GM21737 (cell line): ENCODE results near the gene MCM9.
"Not testable (repeated sequence)": the region's sequence is repeated elsewhere in the genome, so short reads cannot be mapped to it uniquely, and the experiment has no call there.

Experiments used
- ATAC-seq: cut with Tn5 transposase; IDR thresholded peaks from one replicate; pipeline ENCODE4 v1.9.1; 2021; ENCODE audit warnings: mild to moderate bottlenecking, moderate library complexity; ENCODE audit not compliant: unreplicated experiment

Gene MCM9

DNA sequence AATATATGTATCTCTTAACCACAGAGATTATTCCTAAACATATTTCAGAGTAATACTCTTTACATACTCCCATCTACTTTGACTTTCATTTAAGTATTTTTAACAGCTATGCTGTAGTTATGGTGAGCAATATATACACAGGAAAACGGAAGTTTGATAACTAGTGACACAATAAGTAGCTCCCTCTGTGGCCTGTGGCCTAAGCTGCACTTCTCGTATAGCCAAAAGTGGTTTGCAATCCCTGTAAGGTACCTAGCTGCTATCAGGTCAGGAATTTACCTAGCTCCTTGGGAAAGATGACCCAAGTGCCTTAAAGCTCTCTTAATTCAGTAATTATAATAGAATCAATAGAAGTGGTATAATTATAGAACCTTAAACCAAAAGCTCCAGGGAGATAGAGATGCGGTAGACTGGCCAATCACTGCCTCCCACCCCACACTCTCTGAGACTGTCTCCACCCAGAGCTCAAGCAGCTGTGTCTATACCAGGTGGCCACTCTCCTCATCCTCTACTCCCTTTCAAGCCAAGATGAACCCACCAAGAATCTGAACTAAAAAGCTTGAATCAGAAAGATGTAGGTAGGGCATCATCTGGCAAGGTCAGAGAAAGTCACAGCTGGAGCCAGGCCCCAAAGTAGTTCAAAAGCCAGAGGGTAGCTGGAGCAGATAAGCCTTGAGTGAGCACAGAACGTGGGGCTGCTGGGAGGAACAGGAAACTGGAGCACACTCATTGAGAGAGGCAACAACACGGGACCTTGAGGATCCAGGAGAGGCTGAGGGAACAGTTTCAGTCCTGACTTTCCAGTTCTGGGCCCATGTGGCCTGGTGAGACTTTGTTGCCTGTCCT is 125.9 kb downstream of the MCM9 start:
- peak; percentile 45 for ATAC-seq

DNA sequence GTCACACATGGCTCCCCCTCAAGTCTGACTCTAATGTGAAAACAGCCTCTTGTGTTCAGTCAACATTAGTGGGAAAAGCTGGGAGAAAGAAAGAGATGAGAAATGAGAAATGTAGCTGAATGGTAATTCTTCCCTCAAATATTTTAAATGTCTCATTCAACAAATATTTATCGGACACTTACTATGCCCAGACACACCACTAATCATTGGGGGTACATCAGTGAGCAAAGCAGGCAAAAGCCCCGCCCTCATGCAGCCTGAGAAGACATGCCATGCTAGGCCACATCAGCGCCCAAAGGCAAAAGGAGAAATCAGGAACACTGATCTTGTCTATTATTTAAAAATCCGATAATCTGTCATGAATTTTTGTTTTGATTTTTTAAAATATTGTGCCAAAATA is 130.9 kb downstream of the MCM9 start:
- no peak for ATAC-seq

DNA sequence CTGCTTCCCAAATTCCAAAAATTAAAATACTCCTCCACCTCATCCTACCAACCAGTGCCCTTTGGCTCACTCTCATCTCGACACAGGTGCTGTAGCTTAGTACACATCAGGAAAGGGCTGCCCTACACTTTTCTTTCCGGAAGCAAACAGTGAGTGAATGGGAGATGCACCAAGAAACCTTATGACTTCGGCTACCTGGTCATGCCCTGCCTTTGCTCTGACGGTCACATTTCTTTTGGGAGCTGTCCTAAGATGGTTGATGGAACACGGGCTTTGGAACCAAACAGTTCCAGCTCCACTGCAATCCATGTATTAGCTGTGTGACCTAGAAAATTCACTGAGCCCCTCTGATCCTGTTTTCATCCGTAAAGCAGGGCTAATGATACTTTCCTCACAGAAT is 133.7 kb downstream of the MCM9 start:
- ATAC-seq = no peak

- ATAC-seq = peak; percentile 95
Measured at GRCh38 chr6:118800394-118801071, 134.4 kb downstream of the MCM9 start.

DNA sequence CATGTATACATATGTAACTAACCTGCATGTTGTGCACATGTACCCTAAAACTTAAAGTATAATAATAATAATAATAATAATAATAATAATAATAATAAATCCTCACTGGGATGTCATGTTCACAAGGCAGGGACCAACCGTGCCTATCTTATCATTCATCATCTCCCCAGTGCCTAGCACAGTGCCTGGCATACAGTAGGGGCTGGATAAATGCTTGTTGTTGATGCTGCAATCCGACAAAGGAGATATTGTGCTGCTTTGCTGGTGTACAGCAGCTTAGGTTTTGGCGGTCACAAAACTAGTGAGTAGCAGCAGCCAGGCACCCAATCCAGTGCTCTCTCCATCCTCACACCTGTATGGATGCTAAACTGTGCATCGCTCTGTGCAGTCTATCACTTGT is 135.1 kb downstream of the MCM9 start:
- no peak for ATAC-seq

GRCh38 chr6:118796548-118796947 is 138.4 kb downstream of the MCM9 start:
- not testable (repeated sequence) for ATAC-seq

- no peak for ATAC-seq
Measured at GRCh38 chr6:118791499-118791898, 143.5 kb downstream of the MCM9 start.

DNA sequence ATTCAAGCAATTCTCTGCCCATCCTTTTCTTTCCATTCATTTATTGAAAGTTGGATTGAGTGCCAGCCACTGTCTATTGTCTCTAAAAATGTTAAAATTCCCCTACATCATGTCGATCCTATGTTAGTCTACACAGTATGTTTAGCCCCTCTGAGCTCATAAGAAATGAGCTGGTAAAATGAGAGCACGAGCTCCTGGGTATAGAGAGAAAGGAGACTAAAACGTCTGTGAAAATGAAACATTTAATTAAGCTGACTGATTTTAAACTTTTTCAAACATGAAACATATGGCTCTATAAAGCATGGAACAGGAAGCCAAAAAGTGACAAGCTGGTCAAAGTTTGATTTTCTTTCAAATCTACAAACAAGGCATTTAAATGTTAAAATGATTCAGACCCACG is 145.0 kb downstream of the MCM9 start:
- ATAC-seq = no peak

DNA sequence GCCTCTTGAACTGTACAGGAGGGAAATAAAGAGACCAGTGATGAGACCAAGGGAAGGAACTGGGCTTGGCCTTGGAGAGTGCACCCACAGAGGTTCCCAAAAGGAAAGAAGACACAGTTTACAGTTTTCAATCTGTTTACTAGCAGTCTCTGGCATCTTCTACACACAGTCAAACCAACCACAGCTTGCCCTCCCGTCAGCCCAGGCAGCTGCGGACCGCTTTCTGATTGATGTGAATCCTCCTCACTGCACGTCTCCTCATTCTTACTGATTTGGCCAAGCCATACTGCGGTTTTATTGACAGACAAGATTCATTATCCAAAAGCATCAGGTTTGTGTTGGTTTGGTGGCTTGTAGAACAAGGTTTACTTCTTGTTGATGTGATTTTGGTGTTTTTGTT is 145.5 kb downstream of the MCM9 start:
- ATAC-seq = no peak

- ATAC-seq = no peak
Measured at GRCh38 chr6:118788702-118789101, 146.3 kb downstream of the MCM9 start.

DNA sequence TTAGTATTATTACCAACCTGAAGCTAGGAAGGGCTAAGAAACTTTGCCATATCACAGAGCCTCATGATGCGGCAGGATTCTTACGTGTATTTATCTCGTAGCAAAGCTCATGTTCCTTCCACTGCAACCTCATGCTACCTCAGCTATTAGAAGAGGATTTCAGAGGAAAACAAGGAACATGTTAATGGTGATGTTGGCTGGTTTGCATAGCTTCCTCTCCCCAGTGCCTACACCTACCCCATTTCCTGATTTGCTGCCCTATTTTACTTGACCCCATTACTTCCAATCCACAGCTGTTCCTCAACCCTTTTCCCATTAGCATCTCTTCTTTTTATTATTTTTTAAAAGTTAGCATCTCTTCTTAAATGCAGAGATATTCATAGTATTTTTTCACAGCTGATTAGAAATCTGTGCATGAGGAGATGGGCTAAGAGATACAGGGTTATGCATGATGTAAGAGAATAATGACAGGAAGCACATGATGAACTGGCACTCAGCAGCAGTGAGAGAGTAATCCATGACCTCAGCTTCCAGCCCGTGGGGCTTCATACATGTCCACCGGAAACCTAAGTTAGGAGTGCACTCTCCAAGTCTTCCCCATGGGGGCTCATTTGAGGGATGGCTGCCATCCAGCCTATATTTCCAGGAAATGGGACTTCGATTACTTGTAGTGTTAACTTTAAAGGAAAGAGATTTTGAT is 147.1 kb downstream of the MCM9 start:
- ATAC-seq = no peak

DNA sequence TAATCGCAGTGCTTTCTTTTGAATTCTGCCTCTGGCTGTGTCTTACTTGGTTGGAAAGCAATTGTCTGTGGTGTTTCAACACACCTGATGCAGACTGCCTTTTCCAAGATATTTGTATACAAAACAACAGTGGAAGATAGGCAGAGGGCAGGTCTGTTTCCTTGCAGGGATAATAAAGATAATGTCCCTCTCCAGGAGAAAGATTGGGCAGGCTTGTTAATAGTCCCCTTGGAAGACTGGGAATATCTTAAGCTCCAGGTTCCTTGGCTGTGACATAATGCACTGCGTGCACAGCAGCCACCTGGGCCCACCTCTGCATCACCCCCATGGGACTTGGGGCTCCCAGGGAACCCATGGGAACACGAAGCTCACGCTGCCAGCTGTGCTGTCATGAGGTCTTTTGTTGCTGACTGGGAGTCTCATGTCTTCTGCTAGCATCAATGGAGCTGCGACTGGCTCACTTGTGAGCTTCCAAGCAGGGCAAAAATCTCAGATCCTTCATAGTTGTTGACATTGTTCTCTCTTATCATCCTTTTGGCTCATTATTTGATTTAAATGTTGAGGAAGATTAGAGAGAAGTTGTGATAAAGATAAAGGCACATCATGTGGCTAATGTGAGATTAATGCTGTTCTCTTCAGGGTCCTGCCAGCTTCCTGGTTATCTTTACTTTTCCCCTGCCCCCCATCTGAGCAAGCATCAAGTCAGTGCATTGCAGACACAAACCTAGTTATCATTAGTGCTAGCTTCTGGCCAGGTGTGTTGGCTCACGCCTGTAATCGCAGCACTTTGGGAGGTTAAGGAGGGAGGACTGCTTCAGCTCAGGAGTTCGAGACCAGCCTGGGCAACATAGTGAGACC is 148.1 kb downstream of the MCM9 start:
- ATAC-seq = no peak

DNA sequence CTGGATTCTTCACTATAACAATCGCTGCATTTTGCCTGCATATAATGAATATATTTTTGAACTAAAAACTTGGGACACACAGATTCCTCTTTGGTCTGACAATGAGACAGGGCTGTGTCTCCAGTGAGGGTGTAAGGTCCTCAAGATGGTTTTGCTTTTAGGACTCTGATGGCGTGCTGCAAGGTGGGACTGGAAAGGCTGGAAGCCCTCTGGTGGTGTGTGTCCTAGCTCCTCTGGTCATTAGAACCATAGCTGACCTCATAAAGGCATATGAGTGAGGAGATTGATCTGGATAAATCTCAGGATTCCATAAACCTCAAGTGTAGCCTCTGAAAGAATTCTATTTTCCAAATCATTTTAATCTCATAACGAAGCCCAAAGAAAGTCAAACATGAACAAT is 149.4 kb downstream of the MCM9 start:
- ATAC-seq = no peak

DNA sequence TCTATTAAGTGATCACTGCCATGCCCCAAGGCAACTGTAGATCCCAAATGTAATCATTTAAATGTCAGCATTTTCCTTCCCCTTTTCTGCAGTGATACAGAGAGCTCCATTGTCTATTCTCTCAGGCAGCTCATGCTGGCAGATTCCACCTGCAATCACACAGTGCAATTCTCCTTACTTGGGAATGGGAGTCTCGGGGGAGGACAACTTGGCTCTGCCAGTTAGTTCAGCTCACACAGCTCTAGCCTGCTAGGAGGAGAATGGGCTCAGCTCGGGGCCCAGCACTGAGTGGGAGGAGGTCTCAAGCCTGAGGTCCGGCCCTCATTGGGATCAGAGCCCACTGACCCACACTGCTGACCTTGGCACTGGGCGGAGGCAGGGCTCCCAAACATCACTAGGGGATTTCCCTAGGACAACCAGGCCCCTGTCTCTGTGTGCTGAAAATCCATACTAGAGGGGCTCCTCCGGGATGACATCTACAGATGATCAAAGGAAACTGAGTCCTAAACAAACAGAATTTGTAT is 150.3 kb downstream of the MCM9 start:
- no peak for ATAC-seq

GRCh38 chr6:118783931-118784550 is 150.9 kb downstream of the MCM9 start:
- ATAC-seq = no peak

- ATAC-seq = no peak
Measured at GRCh38 chr6:118782651-118783050, 152.3 kb downstream of the MCM9 start.

- no peak for ATAC-seq
Measured at GRCh38 chr6:118781897-118782296, 153.1 kb downstream of the MCM9 start.

- no peak for ATAC-seq
Measured at GRCh38 chr6:118780668-118781067, 154.3 kb downstream of the MCM9 start.

GRCh38 chr6:118776607-118777549 is 158.1 kb downstream of the MCM9 start:
- ATAC-seq = peak; percentile 78
